Loucy (cell line): Measurements from ENCODE around the gene WNK2.

Experiments
- H2AFZ ChIP-seq: fragments of 200-600 bp; sonication (generic); 2 replicates; pipeline ENCODE4 v1.6.0; 2016; ENCODE audit warnings: antibody characterized with exemption, mild to moderate bottlenecking, low read length, moderate library complexity
- H3F3A ChIP-seq: fragments of 200-600 bp; 2 replicates; pipeline ENCODE4 v1.6.0; 2016; ENCODE audit warnings: antibody characterized with exemption, low read depth, mild to moderate bottlenecking
- H3K27me3 ChIP-seq: fragments of 200-600 bp; sonication (generic); 2 replicates; pipeline ENCODE4 v1.6.1; 2014; ENCODE audit warnings: low read length, mild to moderate bottlenecking; ENCODE audit not compliant: insufficient read depth, poor library complexity, severe bottlenecking
- H3K36me3 ChIP-seq: fragments of 200-600 bp; sonication (generic); 2 replicates; pipeline ENCODE4 v1.6.1; 2016; ENCODE audit warnings: low read length; ENCODE audit not compliant: insufficient read depth
- H3K4me1 ChIP-seq: fragments of 200-600 bp; sonication (generic); 2 replicates; pipeline ENCODE4 v1.5.1; 2014; ENCODE audit warnings: low read length, mild to moderate bottlenecking; ENCODE audit not compliant: insufficient read depth, poor library complexity, severe bottlenecking
- H3K4me2 ChIP-seq: fragments of 200-600 bp; sonication (generic); 2 replicates; pipeline ENCODE4 v1.6.0; 2014; ENCODE audit warnings: antibody characterized with exemption, low read length, low read depth, mild to moderate bottlenecking; ENCODE audit not compliant: poor library complexity, severe bottlenecking
- H3K4me3 ChIP-seq: fragments of 200-600 bp; sonication (generic); 2 replicates; pipeline ENCODE4 v1.5.1; 2014; ENCODE audit warnings: low read length, mild to moderate bottlenecking, mixed read lengths; ENCODE audit not compliant: poor library complexity, severe bottlenecking
- H3K79me2 ChIP-seq: fragments of 200-600 bp; sonication (generic); 2 replicates; pipeline ENCODE4 v1.6.1; 2014; ENCODE audit warnings: low read length; ENCODE audit not compliant: insufficient read depth
- H3K9ac ChIP-seq: fragments of 200-600 bp; sonication (generic); 2 replicates; pipeline ENCODE4 v1.6.0; 2014; ENCODE audit warnings: mild to moderate bottlenecking, low read depth, low read length, moderate library complexity; ENCODE audit not compliant: poor library complexity, severe bottlenecking
- H3K9me2 ChIP-seq: fragments of 200-600 bp; sonication (generic); replicated peaks from 2 replicates; pipeline ENCODE4 v1.6.1; 2016; ENCODE audit warnings: low read depth, low read length, mixed read lengths
- H3K9me3 ChIP-seq: fragments of 200-600 bp; sonication (generic); 2 replicates; pipeline ENCODE4 v1.6.1; 2014; ENCODE audit warnings: mild to moderate bottlenecking, antibody characterized with exemption, low read length, low read depth; ENCODE audit not compliant: insufficient read depth
- H4K20me1 ChIP-seq: fragments of 200-600 bp; sonication (generic); 2 replicates; pipeline ENCODE4 v1.6.0; 2014; ENCODE audit warnings: antibody characterized with exemption, low read length, mild to moderate bottlenecking; ENCODE audit not compliant: insufficient read depth, poor library complexity, severe bottlenecking
- EZH2phosphoT487 ChIP-seq: fragments of 200-600 bp; IDR thresholded peaks from 2 replicates; pipeline ENCODE4 v1.6.1; 2018; ENCODE audit warnings: antibody characterized with exemption, mild to moderate bottlenecking, moderate library complexity, borderline replicate concordance
- TF ChIP-seq, protein P1 (sequence below): fragments of 200-600 bp; sonication (generic); conservative IDR thresholded peaks from 2 replicates; pipeline ENCODE4 v1.5.1; 2014; ENCODE audit warnings: mild to moderate bottlenecking, antibody characterized with exemption, low read length

WNK2 gene

GRCh38 chr9:93185266-93186214, 1.6 kb downstream of the WNK2 start:
- Histone ChIP-seq H3K27me3 (no peaks in the 10 kb centered on the region), H3K79me2 (no peaks in the 10 kb centered on the region), H3K9me3 (no peaks in the 10 kb centered on the region), H3K9ac (no peak overlapping the region), H3K9me2 (no peaks in the 10 kb centered on the region), H3K36me3 (no peaks in the 10 kb centered on the region), H3K4me1 (no peaks in the 10 kb centered on the region), H3F3A (no peaks in the 10 kb centered on the region), H3K4me3 (no peak overlapping the region), H2AFZ (no peak overlapping the region), H4K20me1 (no peaks in the 10 kb centered on the region), H3K4me2 (no peak overlapping the region)
- TF ChIP-seq, protein P1, sequence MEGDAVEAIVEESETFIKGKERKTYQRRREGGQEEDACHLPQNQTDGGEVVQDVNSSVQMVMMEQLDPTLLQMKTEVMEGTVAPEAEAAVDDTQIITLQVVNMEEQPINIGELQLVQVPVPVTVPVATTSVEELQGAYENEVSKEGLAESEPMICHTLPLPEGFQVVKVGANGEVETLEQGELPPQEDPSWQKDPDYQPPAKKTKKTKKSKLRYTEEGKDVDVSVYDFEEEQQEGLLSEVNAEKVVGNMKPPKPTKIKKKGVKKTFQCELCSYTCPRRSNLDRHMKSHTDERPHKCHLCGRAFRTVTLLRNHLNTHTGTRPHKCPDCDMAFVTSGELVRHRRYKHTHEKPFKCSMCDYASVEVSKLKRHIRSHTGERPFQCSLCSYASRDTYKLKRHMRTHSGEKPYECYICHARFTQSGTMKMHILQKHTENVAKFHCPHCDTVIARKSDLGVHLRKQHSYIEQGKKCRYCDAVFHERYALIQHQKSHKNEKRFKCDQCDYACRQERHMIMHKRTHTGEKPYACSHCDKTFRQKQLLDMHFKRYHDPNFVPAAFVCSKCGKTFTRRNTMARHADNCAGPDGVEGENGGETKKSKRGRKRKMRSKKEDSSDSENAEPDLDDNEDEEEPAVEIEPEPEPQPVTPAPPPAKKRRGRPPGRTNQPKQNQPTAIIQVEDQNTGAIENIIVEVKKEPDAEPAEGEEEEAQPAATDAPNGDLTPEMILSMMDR, result no peak
- no peak for TF ChIP-seq EZH2phosphoT487

- TF ChIP-seq EZH2phosphoT487, result no peak
- TF ChIP-seq, protein P1, result no peak
- Histone ChIP-seq H3K9ac (no peak overlapping the region), H3K36me3 (no peaks in the 10 kb centered on the region)
Observed at GRCh38 chr9:93186215-93186945, 2.4 kb downstream of the WNK2 start.

GRCh38 chr9:93187047-93187446, 3.1 kb downstream of the WNK2 start:
- TF ChIP-seq, protein P1, result no peak
- TF ChIP-seq EZH2phosphoT487, result no peak
- no peaks in the 10 kb centered on the region for H3K4me1 ChIP-seq
- no peaks in the 10 kb centered on the region for H4K20me1 ChIP-seq
- no peaks in the 10 kb centered on the region for H3K27me3 ChIP-seq
- no peak overlapping the region for H3K9ac ChIP-seq
- H3K4me3 ChIP-seq, result no peak overlapping the region
- no peaks in the 10 kb centered on the region for H3F3A ChIP-seq
- no peaks in the 10 kb centered on the region for H3K9me3 ChIP-seq
- no peaks in the 10 kb centered on the region for H3K9me2 ChIP-seq
- no peak overlapping the region for H3K4me2 ChIP-seq
- H3K36me3 ChIP-seq, result no peaks in the 10 kb centered on the region
- no peak overlapping the region for H2AFZ ChIP-seq
- no peaks in the 10 kb centered on the region for H3K79me2 ChIP-seq

More at GRCh38 chr9:93186215-93186945, 2.4 kb downstream of the WNK2 start:
- no peaks in the 10 kb centered on the region for H3K4me1 ChIP-seq
- no peaks in the 10 kb centered on the region for H3K9me2 ChIP-seq
- no peak overlapping the region for H3K4me3 ChIP-seq
- H3F3A ChIP-seq, result no peaks in the 10 kb centered on the region
- H4K20me1 ChIP-seq, result no peaks in the 10 kb centered on the region
- no peaks in the 10 kb centered on the region for H3K9me3 ChIP-seq
- H3K27me3 ChIP-seq, result no peaks in the 10 kb centered on the region
- H3K79me2 ChIP-seq, result no peaks in the 10 kb centered on the region
- H3K4me2 ChIP-seq, result no peak overlapping the region
- H2AFZ ChIP-seq, result no peak overlapping the region
